ENCODE measurements around the gene CDC16.
"Not testable (repeated sequence)": the region's sequence is repeated elsewhere in the genome, so short reads cannot be mapped to it uniquely, and the experiment has no call there.

The CDC16 gene

DNA sequence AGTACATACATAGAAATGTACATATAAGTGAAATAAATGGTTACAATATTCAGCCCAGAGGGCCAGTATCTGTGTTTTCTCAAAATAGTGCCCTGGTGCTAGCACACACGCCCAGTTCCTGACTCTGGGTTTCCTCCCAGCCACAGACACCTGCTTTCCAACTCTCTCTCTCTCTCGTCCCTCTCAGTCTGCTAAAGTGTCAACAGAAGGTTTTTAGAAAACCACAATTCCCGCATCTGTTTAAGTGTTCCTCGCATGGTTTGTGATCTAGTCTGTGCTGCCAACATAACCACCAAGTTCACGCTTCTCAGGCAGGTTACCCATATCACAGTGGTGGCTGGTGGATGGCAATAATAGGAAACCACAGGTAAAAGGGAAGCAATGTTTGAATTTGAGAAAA is 28.9 kb downstream of the CDC16 start:
- no peak for DNase-seq

DNA sequence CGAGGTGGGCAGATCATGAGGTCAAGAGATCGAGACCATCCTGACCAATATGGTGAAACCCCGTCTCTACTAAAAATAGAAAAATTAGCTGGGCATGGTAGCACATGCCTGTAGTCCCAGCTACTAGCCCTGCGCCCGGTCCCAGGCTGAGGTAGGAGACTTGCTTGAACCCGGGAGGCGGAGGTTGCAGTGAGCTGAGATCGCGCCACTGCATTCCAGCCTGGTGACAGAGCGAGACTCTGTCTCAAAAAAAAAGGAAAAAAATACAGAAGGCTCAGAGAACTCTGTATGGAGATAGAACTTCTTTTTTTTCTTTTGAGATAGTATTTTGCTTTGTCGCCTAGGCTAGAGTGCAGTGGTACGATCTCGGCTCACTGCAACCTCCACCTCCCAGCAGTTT is 29.6 kb downstream of the CDC16 start:
- not testable (repeated sequence) for DNase-seq

DNA sequence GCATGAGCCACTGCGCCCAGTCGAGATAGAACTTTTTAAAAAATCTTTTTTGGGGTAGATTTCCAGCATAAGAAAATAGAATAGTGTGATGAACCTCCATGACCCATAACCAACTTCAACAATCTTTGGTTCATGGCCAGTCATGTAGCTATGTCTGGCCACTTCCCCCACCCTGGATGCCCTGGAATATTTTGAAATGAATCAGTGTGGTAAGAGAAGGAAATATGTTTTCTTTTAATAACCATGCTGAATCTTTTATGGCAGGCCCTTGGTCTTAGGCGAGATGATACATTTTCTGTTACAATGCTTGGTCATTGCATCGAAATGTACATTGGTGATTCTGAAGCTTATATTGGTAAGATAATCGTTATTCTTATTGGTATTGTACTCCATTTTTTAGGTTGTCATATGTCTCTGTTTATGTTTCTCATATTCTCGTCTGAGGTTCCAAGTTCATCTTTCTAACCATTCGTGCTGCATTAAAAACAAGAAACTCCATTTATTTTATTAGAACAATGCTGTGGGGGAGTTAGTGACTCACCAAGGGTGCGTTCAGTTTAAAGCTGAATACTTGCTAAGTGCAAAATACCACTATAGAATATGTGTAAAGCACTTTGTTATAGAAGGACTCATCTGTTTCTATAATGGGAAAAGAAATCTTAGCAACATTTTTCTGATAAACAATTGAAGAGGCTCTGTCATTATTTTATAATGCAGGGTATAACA is 30.4 kb downstream of the CDC16 start:
- no peak for DNase-seq

DNA sequence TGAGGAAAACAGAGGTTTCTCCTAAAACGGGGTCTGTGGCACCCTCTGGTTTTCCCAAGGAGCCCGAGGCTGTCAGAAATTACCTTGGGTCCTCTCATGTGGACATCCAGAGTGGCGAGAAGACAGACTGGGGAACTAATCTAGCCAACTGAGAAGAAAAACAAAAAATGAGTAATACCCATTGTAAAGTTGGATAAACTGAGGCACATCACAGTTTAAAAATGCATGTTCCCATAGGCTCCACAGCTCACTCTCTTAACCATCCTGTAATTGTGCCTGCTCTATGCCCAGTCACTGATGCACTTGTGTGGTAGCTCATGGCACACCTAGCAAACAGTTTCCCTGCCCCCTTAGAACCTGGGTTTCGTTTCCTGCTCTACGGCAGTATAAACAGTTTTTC is 31.5 kb downstream of the CDC16 start:
- DNase-seq: no peak

DNA sequence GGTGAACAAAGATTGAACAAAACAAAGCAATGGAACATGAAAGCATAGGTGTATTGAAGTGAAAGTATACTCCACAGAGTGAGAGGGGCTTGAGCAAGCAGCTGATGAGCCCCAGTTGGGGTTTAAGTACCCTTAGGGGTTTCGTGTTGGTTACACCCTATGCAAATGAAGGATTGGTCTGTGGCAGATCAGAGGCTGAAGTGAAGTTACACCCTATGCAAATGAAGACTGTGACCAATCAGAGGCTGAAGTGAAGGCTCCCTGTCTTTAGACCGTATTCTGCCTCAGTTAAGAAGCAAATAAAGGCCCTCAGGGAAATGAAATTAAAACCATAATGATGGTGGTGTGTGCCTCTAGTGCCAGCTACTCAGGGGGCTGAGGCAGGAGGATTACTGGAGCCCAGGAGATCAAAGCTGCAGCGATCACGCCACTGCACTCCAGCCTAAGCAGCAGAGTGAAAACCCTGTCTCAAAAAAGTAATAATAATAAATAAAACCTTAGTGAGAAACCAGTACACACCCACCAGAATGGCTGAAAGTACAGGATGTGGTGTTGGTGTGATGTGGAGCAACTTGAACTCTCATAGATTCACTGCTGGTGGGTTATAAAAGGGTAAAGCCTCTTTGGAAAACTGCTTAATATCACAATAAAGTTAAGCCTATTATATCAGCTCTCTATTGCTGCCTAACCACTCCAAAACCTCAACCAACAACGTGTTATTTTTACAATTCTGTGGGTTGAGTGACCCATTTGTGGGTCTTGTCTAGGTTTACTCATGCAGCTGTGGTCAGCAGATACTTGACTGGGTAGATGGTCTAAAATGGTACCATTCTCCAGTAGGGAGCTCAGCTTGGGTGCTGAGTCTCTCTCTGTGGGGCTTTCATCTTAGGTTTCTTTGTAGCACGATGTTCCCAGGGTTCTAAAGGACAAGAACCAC is 33.9 kb downstream of the CDC16 start:
- no peak for DNase-seq

DNA sequence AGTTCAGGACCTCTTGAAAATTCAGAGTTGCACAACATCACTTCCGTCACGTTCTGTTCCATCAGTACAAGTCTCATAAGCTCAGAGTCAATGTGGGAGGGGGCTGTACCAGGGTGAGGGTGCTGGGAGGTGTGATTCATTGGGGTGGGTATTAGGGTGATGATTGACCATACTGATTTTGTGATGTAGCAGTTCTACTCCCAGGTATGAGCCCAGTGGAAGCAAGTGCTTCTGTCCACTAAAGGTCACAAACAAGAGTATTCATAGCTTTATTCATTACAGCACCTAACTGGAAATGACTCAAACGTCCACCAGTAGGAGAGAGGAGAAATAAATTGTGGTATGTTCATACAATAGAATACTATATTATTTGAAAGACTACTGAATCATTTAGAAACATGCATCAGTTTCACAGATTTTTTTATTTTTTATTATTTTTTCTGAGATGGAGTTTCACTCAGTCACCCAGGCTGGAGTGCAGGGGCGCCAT is 34.6 kb downstream of the CDC16 start:
- DNase-seq: no peak

DNA sequence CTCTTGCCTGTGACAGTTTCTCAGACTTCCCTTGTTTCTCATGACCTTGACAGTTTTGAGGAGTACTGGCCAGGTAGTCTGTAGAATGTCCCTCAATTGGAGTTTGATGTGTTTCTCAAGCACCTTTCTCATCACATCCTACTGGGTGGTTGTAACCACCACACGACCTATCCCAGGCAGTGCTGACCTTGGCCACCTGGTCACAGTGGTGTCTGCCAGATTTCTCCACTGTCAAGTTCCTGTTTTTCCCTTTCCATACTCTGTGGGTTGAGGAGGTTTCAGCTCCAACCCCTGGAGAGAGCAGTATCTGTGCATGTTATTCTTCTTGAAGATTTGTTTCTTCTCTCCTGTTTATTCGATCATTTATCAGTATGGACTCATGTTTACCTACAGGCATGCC is 38.3 kb downstream of the CDC16 start:
- no peak for DNase-seq

DNA sequence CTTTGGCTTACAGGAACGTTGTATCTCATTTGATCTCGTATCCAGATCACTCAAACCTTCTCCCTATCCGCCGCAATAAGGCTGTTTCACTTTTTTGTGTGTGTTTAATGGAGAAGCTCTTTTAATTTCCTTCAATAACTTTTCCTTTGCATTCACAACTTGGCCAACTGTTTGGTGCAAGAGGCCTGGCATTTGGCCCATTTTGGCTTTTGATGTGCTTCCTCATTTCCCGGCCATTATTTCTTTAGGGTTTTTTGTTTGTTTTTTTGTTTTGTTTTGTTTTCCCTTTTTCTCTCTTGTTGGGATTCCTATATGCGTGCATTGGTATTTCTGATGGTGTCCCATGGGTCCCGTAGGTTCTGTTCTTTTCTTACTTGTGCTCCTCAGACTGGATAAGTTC is 40.6 kb downstream of the CDC16 start:
- no peak for DNase-seq

DNA sequence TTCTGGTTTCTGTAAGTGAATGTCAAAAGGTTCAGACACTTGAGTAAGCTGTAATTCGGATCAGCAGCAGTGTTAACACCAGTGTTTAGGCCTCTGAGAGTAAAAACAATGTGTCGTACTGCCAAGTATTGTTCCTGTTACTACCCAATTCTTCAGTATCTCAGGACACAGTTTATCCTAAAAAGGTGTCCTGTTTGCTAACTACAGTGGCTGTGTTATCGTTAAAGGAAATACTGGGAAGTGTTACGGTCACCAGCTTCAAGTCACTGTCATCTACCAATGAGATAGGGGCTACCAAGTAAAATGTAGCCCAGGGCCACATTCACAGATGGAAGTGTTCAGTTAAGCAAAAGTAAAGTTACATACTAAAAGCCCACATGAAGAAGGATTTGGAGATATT is 44.4 kb downstream of the CDC16 start:
- no peak for DNase-seq

DNA sequence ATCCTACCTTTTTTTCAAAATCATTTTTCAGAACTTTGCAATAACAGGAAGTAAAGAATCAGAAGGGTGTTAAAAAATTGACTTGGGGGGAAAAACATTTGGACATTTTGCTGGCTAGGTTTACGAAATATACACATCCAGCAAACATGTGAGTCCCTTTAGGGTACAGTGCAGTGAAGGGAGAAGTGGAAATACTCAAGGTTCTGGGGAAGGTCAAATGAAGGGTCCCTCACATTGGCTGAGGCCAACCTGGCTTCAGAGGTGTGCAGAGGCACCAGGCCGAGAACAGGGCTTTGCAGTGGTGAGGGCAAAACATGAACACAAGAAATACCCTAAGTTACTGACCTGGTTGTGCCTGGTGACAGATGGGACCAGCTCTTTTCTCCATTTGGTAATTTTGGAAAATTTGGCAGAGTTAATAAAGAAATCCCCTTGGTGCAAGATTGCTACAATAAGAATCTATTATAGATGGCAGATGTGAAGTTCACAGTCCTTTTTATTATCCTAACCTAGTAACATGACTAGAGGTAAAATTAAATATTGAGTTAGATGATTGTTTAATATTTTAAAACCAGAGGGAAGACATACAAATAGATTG is 45.2 kb downstream of the CDC16 start:
- no peak for DNase-seq

DNA sequence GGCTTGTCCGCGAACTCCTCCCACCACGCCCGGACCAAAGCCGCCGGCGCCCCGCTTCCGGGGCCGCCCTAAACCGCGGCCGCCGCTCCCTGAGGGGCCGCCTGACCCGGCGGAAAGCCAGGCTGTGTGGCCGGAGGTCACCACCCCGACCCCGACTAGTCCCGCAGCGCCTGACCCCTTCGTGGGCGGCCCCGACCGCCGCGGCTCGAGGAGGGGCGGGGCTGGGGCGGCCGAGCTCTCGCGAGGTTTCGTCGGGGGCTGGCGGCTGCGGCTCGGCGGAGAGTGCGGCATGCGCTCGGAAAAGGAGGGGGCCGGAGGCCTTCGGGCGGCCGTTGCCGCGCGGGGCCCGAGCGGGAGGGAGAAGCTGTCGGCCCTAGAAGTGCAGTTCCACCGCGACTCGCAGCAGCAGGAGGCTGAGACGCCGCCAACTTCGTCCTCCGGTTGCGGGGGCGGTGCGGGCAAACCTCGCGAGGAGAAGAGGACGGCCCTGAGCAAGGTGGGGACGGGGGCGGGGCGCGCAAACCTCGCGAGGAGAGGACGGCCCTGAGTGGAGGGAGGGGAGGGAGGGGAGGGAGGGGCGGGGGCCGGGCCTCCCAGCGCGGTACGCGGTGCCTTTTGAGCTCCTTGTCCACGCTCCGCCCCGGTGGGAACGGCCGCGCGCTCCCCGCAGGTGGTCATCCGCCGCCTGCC is 46.8 kb downstream of the CDC16 start, which contains the start of gene UPF3A:
UPF3A (plus strand) TSS at position 251 of the 690 bp plus-strand sequence; CDS start at position 290, 39 bp downstream.
- DNase-seq: peak; percentile 26 to 98 (median 92)

DNA sequence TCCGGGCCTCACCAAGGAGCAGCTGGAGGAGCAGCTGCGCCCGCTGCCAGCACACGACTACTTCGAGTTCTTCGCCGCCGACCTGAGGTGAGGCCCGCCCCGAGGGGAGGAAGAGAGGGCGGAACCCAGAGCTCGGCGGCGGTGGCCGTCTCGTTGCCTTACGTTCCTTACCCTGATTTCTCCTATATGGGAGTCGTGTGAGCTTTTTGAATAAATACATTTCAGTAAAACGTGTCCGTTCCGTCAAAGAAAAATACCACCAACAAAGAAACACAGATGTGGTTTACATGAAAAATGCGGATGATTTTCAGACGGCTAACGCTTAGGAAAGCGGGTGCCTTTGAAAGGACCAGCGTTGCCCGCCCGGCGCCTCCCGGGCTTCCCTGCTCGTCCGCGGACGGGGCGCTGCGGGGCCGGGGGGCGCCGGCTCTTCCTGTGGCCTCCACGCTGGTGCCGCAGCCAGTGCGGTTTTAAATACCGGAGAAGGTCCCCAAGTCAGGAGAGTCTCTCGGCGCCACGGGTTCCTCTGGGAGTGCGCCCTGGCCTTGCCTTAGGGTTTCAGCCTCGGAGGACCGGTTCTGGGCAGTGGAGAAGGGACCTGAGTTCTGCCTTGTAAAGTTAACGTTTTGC is 47.5 kb downstream of the CDC16 start:
- peak in 24 of 58 donors; percentile 6 to 75 (median 31) for DNase-seq

DNA sequence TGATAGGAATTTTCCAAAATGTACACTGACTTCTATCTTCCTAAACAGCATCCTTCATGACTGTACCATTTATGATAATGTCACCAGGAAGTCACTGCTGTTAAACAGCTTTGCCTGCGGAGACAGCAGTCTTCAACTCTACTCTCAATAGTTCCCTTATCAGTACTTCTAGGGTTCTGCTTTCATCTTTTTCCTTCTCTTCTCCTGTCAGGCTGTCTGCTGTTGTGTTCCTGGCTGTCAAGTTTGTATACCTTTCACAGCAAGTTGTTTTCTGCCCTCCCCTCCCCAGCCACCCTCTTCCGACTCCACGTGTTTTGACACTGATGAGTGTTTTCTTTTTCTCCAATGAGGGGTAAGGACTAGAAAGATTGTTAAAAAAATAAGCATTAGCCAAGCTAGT is 48.9 kb downstream of the CDC16 start:
- DNase-seq: no peak

DNA sequence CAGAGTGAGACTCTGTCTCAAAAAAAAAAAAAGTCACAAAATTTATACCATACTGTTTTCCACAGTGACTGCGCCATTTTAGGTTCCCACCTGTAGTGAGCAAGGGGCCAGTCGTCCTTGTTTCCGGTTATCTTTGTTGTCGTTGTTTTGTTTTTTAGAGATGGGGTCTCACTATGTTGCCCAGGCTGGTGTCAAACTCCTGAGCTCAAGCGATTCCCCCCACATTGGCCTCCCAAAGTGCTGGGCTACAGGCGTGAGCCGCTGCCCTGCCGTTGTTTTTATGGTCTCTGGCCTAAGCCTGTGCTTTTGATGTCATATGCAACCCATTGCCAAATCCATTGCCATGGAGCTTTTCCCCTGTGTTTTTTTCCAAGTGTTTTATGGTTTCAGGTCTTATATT is 50.0 kb downstream of the CDC16 start:
- no peak for DNase-seq

DNA sequence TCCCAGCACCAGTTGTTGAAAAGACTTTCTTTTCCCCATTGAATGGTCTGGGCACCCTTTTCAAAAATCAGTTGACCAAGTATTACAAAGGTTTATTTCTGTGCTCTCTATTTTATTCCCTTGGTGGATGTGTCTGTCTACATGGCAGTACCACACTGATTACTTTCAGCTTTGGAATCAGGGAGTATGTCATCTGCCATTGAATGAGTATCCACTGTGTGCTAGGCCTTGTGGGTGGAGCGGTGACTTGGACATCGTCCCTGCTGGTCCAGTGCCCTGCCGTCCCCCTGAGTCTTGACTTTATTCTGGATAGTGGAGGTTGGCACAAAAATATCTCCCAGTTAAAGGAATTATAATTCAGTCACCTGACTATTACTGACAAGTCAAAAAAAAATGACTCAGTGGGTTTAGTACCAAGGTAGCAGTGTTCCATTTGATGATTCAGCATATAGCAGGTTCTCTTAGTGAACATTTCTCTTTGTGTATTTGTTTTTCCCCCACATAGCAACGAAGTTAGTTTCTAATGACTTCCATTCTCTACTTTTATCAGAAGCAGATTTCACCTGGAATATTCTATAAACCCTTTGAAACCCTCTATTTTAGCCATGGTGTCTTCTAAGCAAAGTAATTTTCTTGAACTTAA is 50.6 kb downstream of the CDC16 start:
- DNase-seq: peak in 4 of 58 donors; percentile 3 to 23 (median 8)

DNA sequence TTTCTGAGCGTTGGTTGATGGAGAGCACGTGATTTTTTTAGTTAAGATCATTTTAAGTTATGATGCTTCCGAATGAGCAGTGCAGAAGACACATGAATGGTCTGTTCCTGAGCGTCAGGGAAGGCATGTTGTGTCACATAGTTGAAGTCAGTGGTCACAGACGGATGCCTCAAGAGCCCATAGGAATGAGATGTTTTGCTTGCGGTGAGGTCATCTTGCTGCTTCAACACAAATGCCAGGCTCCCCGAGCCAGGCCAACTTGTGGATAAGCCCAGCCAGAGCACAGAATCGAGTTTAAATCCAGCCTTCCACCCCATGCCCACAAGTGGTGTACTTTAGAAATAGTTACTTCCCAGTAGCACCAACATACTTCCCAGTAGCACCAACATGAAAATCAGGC is 52.1 kb downstream of the CDC16 start:
- no peak for DNase-seq

DNA sequence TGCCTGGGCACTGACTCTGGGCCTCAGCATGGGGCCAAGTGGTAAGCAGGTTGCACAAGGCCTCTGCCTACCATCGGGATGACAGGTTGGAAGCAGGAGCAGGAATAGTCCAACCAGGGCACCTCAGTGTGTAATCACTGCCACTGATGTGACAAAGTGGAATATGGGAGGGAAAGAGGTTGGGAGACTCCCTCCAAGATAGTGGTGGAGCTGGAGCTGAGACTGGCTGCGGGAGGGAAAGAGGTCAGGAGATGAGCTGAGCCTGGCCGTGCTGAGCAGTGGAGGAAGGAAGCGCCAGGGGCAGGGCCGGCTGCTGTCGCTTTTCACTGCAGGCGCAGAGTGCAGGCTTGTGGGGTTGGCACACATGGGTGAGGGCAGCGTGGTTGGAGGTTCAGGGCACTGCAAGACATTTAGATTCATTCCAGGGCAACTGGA is 53.5 kb downstream of the CDC16 start:
- no peak for DNase-seq

DNA sequence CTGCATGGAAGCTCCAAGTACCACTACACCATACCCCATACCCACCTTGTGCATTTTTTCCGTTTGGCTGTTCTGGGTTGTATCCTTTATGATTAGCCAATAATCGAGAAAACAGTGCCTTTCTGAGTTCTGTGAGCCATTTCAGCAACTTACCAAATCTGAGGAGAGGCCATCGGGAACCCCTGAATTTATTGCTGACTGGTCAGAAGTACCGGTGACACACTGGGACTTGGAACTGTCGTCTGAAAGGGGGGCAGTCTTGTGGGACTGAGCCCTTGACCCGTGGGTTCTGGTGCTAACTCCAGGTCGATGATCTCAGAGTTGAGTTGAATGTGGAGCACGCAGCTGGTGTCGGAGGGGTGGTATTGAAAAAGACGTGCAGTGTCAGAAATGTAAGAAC is 61.8 kb downstream of the CDC16 start:
- DNase-seq: no peak

DNA sequence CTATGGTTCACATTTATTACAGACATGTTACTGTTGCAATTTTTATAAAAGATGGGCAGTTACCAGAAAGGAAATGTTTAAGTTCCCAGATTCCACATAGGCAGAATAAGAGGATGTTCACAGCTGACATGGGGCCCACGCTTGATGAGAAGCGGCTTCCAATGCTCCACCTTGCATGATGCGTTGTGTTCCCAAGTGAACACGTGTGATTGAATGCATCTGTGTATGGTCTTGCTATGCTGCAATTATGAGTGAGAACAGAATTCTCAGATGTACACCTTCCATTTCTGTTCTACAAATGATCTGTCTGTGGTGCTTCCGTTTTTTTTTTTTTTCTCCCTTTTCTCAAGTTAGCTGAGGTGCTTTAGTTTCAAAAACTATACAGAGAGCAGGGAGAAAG is 62.2 kb downstream of the CDC16 start:
- no peak for DNase-seq

DNA sequence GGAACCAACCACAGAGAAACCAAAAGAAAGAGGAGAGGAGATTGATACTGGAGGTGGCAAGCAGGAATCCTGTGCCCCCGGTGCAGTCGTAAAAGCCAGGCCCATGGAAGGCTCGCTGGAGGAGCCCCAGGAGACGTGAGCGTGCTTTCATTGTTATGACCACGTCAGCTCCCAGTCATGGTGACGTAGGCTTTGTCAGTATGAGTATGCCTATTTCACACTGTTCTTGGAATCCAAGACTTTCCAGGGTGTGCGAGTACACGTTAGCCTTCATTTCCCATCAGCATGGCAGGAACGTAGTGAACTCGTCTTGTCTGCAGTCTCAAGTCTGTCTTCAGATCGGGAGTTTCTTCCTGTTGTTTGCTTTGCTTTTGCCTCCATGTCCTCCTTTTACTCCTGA is 64.2 kb downstream of the CDC16 start:
- no peak for DNase-seq

All from anterior cingulate cortex (tissue), 58 donors.